CD4-positive, alpha-beta T cell treated with Interleukin-21 for 1 hour (primary cell): ENCODE results near the gene SERINC4.
A peak's percentile ranks its signal among the peaks of the same experiment; 100 is the strongest.

Experiments used
- DNase-seq: peaks from one replicate; pipeline ENCODE4 v3.0.0-alpha.2; 2020

Gene SERINC4

GRCh38 chr15:43795997-43796396 lies 4.0 kb downstream of the SERINC4 start:
- no peak for DNase-seq

- DNase-seq = no peak
Measured at GRCh38 chr15:43795197-43795596, 4.8 kb downstream of the SERINC4 start.

- no peak for DNase-seq
Measured at GRCh38 chr15:43794269-43795037, 5.6 kb downstream of the SERINC4 start.

GRCh38 chr15:43793647-43794046 lies 6.4 kb downstream of the SERINC4 start:
- DNase-seq = no peak

GRCh38 chr15:43792761-43793476 lies 7.1 kb downstream of the SERINC4 start:
- peak; percentile 65 for DNase-seq

GRCh38 chr15:43791993-43792760 lies 7.8 kb downstream of the SERINC4 start, which contains the start of gene SERF2:
Gene SERF2 (plus strand): TSS chr15:43792320. CDS start chr15:43792377, 57 bp downstream.
- peak; percentile 100 for DNase-seq

- DNase-seq = no peak
Measured at GRCh38 chr15:43789409-43789808, 10.6 kb downstream of the SERINC4 start.

- DNase-seq = no peak
Measured at GRCh38 chr15:43779016-43779415, 21.0 kb downstream of the SERINC4 start.

- peak; percentile 87 for DNase-seq
Measured at GRCh38 chr15:43777267-43777914, 22.6 kb downstream of the SERINC4 start.

- DNase-seq = peak; percentile 80
Measured at GRCh38 chr15:43776718-43777266, 23.2 kb downstream of the SERINC4 start, which contains the start of gene ELL3. Gene ELL3 (minus strand): TSS chr15:43776966. CDS start chr15:43776901, 65 bp downstream.

- peak; percentile 33 for DNase-seq
Measured at GRCh38 chr15:43776101-43776717, 23.8 kb downstream of the SERINC4 start.

- no peak for DNase-seq
Measured at GRCh38 chr15:43775411-43775965, 24.5 kb downstream of the SERINC4 start.

GRCh38 chr15:43774062-43774461 lies 26.0 kb downstream of the SERINC4 start:
- DNase-seq = no peak

GRCh38 chr15:43772624-43773023 lies 27.4 kb downstream of the SERINC4 start:
- DNase-seq = no peak

GRCh38 chr15:43771816-43772215 lies 28.2 kb downstream of the SERINC4 start:
- DNase-seq = no peak

GRCh38 chr15:43769584-43770228 lies 30.3 kb downstream of the SERINC4 start:
- DNase-seq = peak; percentile 67

- no peak for DNase-seq
Measured at GRCh38 chr15:43763819-43764446, 36.1 kb downstream of the SERINC4 start.

- no peak for DNase-seq
Measured at GRCh38 chr15:43762824-43763223, 37.2 kb downstream of the SERINC4 start.

- DNase-seq = no peak
Measured at GRCh38 chr15:43751885-43752284, 48.1 kb downstream of the SERINC4 start.

GRCh38 chr15:43749690-43750345 lies 50.2 kb downstream of the SERINC4 start:
- peak; percentile 80 for DNase-seq
